GM15510 (cell line): ENCODE measurements around the gene TCF4.

Experiments used
- POLR2A ChIP-seq: IDR thresholded peaks from 3 replicates; pipeline ENCODE4 v1.6.1; 2011; ENCODE audit warnings: borderline replicate concordance; ENCODE audit not compliant: insufficient read length; ENCODE audit errors: extremely low read depth

The TCF4 gene

DNA sequence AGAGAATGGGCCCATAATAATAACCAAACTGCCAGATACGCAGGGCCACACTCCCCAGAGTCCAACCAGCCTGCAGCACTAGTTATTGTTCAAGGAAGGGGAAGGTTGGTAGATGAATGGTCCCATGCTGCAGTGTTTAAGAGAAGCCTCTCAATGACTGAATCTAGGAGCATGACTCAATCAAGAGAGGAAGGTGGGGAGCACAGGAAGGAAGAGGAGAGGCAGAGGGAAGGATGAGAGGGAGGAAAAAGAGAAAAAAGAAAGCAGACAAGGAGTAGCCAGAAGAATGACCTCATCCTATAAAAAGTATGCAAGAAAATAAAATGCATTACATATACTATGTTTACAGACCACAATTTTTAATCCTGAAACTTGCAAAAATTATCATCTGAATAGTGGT lies 174.5 kb downstream of the TCF4 start:
- no peak for TF ChIP-seq POLR2A

DNA sequence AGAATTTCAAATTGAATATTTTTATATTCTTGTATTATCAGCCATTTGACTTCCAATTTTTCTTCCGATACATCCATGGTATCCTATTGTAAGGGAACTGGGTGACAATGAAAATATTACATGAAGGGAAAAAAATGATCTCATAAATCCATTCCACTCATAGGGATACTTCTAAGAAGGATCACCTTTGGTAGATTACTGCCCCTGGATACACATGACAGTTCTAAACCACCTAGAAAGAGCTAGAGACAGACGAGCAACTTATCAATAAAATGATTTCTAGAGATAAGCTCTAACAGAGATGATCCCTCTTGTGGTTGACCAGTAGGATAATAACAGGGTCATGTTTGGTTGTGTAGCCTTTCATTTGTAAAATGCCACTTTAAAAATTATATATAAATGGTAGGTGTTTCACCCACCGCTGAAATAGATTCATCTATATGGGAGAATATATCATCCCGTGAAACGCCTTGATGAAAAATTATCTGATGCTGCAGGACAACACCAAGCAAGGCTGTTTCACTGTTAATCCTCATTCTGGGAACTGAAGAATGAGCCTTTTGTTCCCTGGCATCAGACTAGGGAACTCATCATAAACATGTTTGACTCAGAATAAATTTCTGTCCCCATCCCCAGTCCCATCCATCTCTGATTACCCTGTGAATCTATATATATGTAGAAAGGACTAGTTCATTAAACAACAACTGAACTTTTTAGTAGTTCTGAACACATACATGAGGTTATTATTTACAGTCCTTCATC lies 180.0 kb downstream of the TCF4 start:
- no peak for TF ChIP-seq POLR2A

DNA sequence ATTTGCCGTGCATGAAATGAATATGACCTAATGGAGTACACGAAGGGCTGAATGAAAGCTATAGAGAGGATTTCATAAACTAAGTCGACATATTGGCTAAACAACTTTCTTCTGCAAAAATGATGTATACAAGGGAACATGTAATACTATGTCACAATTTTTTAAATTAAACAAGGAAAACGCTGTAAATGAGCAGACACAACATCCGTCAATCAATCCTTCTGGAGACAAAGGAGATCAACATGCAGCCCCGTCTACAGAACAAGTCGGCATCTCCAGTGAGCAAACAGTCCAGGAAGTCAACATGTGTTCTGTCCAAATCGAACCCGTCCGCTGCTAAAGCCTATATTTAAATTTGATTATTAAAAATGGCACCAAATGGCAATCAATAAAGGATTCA lies 180.8 kb downstream of the TCF4 start:
- TF ChIP-seq POLR2A, result no peak

DNA sequence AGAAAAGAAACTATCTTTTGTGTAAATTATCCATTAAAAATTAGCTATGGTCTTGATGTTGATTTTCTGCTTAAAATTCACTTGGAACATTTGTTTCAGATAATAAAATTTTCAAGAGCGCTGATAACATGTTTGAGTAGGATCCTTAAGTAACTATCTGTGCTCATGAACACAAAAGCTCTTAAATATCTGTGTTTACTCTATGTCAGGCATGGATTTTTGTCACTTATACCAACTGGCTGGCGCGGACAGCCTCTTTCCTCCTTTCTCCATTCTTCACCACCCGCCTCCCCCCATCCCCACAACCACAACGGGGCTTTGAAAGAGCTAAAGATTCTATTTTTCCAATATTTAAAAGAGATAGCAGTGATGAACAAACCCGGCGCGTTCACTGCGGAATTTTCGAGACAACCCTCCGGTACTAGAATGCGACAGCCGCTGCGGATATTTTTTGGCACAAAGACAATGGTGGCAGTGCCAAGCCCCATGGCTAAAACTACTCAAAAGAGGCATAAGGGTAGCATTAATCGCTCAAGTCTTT lies 181.5 kb downstream of the TCF4 start:
- no peak for TF ChIP-seq POLR2A

- TF ChIP-seq POLR2A, result no peak
Observed at GRCh38 chr18:55405893-55406406, 182.0 kb downstream of the TCF4 start.

DNA sequence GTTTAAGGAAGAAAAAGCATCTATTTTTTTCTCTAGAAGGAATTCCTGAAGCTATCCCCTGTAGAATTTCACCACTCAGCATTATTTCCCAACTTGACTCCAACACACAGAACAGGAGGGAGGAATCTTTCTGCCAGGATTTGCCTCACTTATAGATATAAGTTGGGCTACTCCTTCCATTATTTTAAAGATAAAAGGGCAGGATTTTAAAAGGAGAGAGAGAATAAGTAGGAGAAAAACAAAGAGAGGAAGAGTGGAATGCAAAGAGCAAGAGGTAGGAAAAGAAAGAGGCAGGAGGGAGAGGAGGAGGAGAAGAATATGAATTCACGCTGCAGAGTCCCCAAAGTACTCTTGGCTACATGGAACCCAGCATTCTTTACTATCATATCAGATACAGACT lies 182.5 kb downstream of the TCF4 start:
- no peak for TF ChIP-seq POLR2A

DNA sequence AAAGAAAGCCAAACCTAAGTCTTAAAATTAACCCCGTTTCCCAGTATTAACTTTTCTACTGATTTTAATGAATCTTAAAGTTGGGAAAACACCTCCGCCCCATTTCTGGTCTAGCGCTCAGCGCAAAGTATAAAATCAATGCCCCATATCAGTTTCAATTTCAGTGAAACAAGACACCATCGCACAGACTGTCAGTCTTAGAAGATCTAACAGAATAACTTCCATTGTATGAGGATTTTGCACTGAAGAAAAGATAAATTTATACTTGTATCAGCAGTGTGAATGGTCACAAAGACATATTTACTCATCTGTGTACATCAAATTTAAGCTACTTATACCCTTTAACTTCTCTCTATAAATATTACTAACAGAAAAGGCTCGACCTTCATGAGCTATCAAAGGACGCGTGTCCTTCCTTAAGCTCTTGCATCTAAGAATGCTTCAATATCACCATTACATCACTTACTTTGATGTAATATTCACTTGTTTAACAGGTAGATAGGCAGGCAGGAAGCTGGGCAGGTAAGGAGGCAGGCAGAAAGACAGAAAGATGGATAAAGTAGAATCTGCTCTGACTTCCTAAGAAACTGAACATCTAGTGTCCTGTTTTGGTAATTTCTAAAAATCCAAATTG lies 183.0 kb downstream of the TCF4 start:
- TF ChIP-seq POLR2A, result no peak

GRCh38 chr18:55404136-55404830 lies 183.7 kb downstream of the TCF4 start:
- no peak for TF ChIP-seq POLR2A

DNA sequence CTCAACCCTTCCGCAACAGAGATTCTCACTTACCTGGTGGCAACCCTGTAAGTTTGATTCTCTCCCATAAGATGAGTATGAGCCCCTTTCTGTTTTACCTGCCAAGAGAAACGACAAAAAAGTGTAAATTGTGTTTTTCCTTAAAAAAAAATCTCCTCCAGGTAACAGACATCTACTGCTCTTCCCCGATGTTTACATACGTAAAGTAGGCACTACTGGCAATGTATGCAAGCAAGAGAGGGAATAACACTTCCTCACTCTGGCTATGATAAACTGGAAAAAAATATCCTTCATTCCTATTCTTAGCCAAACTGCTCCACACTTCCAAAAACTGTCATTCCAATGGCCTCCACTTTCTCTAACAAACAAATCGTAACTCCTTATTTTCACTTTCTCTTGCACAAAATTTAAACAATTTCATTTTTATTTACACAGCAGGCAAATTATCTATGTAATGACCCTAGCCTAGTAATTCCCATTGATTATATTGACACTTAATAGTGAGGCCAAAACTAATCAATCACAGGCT lies 184.5 kb downstream of the TCF4 start:
- TF ChIP-seq POLR2A, result no peak

- no peak for TF ChIP-seq POLR2A
Observed at GRCh38 chr18:55402731-55403405, 185.1 kb downstream of the TCF4 start.

DNA sequence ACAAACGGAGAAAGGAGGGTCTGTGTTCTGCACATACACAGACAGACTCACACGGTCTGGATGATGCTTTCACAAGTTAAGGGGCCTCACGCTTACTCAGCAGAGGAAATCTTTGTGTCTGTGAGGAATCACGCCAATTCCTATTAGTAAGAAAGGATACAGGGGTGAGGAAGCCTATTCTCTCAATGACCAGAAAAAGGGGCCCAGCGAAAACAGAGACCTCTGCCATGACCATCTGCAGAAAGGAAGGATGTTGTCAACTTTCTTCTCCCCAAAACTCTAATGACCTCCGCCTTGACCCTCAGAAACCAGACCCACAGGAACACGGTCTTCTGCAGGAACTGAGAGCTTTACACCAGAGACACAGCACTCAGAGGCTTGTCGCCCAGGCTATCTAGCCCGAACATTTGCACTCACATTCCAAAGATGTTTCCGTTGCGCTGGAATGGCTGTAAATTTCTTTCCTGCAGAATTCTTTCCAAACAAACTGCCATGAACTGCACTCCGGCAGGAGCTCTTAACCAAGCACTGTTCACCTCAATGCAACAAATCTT lies 186.3 kb downstream of the TCF4 start:
- TF ChIP-seq POLR2A, result no peak

DNA sequence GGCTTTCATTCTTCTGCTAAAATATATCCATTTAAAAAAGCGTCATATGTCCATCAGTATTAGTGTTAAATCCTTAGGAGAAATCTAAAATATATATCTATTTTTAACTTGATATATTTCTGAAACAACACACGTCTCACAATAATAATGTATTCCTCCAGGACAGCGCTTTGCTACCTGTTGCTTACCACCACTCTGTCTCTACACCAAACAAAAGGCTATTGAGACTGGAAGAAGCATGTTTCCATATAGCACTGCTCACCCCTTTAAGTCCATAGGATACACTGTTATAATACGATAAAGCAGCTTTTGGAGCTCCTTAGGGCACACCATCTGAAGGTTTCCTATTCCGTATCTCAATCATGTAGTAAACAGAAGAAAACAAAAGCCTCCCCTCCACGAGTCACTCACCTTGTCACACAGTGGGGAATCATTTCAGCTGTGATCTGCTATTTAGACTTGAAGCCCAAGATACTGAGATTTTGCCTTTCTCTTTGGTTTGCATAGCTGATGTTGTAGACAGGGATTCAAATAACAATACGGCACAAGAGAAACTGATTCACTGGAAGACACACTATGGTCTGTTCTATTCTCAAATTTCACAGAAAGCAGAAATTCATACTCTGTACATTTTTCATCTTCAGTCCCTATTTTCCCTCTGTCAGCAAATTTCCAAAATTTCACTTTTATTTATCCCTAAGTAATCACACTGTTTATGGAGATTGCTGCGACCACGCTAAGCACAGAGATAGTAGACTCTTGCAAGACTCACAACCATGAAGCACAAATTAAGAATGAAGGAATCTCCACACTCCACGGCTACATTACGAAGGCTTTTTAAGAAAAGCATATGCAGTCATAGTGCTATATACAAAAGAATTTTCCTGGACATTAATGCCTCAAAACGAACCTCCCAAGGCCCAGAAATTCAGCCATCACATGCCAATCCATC lies 187.1 kb downstream of the TCF4 start:
- no peak for TF ChIP-seq POLR2A

DNA sequence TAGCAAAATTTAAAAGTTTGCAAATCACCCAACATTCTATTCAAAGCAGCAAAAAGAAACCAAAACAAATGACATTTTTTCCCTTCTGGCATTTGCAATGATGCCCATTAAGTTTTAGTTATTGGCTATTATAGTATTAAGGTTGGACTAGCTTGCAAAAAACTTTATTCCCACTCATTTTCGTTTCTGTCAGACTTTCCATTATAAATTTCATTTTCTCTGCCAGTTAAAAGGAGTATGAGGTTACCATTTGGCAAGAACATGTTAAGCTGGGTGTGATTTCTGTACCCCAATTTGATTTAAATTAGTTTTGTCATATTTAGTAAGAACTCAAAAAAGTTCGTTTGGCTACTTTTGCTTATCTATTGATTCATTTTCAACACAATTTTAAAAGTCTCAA lies 187.9 kb downstream of the TCF4 start:
- TF ChIP-seq POLR2A, result no peak
